Activated CD4-positive, alpha-beta memory T cell treated with anti-CD3 and anti-CD28 coated beads, Interleukin-2, amount 10 ng/mL, durations not matched to agents 7 days and 5 days (primary cell): Measurements from ENCODE around the gene NEB. TPM values are rescaled to one million over a fixed set of nuclear protein-coding genes. Genes with fewer than 3 reads are reported as not detected.

ENCODE experiments used
- CTCF ChIA-PET: fragments of 350-600 bp; sonication (Branson Sonifier 250); formaldehyde crosslinking; loops from one replicate; lab custom pipeline; 2021; ENCODE audit warnings: antibody characterized with exemption, inconsistent platforms; lab: Charles Lee
- POLR2A ChIA-PET: fragments of 350-600 bp; sonication (Branson Sonifier 250); formaldehyde crosslinking; loops from one replicate; lab custom pipeline; 2021; ENCODE audit warnings: antibody characterized with exemption; lab: Charles Lee
- DNase-seq: peaks from one replicate; pipeline ENCODE4 v3.0.0-alpha.2; 2020
- H3K27ac Mint-ChIP-seq: one replicate; pipeline ENCODE4 v1.8.0; 2021; ENCODE audit warnings: mild to moderate bottlenecking, mixed read lengths
- H3K27me3 Mint-ChIP-seq: one replicate; pipeline ENCODE4 v1.8.0; 2021; ENCODE audit warnings: mixed read lengths
- H3K36me3 Mint-ChIP-seq: one replicate; pipeline ENCODE4 v1.8.0; 2021; ENCODE audit warnings: low read depth, mixed read lengths
- H3K4me1 Mint-ChIP-seq: one replicate; pipeline ENCODE4 v1.8.0; 2021; ENCODE audit warnings: mixed read lengths
- H3K4me3 Mint-ChIP-seq: one replicate; pipeline ENCODE4 v1.8.0; 2021; ENCODE audit warnings: mild to moderate bottlenecking, mixed read lengths
- H3K9me3 Mint-ChIP-seq: one replicate; pipeline ENCODE4 v1.8.0; 2021; ENCODE audit warnings: mixed read lengths
- total RNA-seq, 2 experiments: library from RNA; stranded (reverse); gene quantifications; one replicate each; pipeline ENCODE4 v1.2.3, GENCODE V29; 2021

The NEB gene
- total RNA-seq, 2 experiments from 2014 or later = 0.38 to 0.45 TPM

GRCh38 chr2:151670346-151670745 lies 63.9 kb downstream of the NEB start:
- H3K27ac Mint-ChIP-seq = no peak overlapping the region
- ChIA-PET CTCF (no interaction called here), POLR2A (no interaction called here)
- DNase-seq = no peak
- H3K9me3 Mint-ChIP-seq = no peaks in the 10 kb centered on the region
- H3K4me1 Mint-ChIP-seq = peaks cover 15% of the 10 kb centered on the region
- H3K4me3 Mint-ChIP-seq = no peak overlapping the region
- peaks cover 3% of the 10 kb centered on the region for H3K27me3 Mint-ChIP-seq
- no peaks in the 10 kb centered on the region for H3K36me3 Mint-ChIP-seq

- POLR2A ChIA-PET = no interaction called here
- H3K27me3 Mint-ChIP-seq = peaks cover 1% of the 10 kb centered on the region
- CTCF ChIA-PET = no interaction called here
- no peak overlapping the region for H3K27ac Mint-ChIP-seq
- no peak for DNase-seq
- no peaks in the 10 kb centered on the region for H3K36me3 Mint-ChIP-seq
- no peak overlapping the region for H3K4me3 Mint-ChIP-seq
- H3K9me3 Mint-ChIP-seq = no peaks in the 10 kb centered on the region
- peaks cover 15% of the 10 kb centered on the region for H3K4me1 Mint-ChIP-seq
Measured at GRCh38 chr2:151669585-151670081, 64.6 kb downstream of the NEB start.

- no peaks in the 10 kb centered on the region for H3K9me3 Mint-ChIP-seq
- ChIA-PET POLR2A (no interaction called here), CTCF (no interaction called here)
- H3K4me1 Mint-ChIP-seq = peaks cover 15% of the 10 kb centered on the region
- H3K36me3 Mint-ChIP-seq = no peaks in the 10 kb centered on the region
- H3K4me3 Mint-ChIP-seq = no peak overlapping the region
- H3K27me3 Mint-ChIP-seq = no peaks in the 10 kb centered on the region
- no peak overlapping the region for H3K27ac Mint-ChIP-seq
- DNase-seq = no peak
Measured at GRCh38 chr2:151668737-151669136, 65.5 kb downstream of the NEB start.

- H3K27ac Mint-ChIP-seq = no peak overlapping the region
- DNase-seq = no peak
- H3K36me3 Mint-ChIP-seq = no peaks in the 10 kb centered on the region
- POLR2A ChIA-PET = no interaction called here
- H3K9me3 Mint-ChIP-seq = no peaks in the 10 kb centered on the region
- peaks cover 15% of the 10 kb centered on the region for H3K4me1 Mint-ChIP-seq
- no peak overlapping the region for H3K4me3 Mint-ChIP-seq
- H3K27me3 Mint-ChIP-seq = peaks cover 2% of the 10 kb centered on the region
- CTCF ChIA-PET = no interaction called here
Measured at GRCh38 chr2:151665959-151666358, 68.3 kb downstream of the NEB start.

GRCh38 chr2:151664520-151664919 lies 69.8 kb downstream of the NEB start:
- Mint-ChIP-seq H3K4me3 (no peak overlapping the region), H3K36me3 (no peaks in the 10 kb centered on the region), H3K4me1 (peaks cover 5% of the 10 kb centered on the region), H3K27ac (no peak overlapping the region), H3K27me3 (peaks cover 2% of the 10 kb centered on the region), H3K9me3 (no peaks in the 10 kb centered on the region)
- DNase-seq = no peak
- POLR2A ChIA-PET = no interaction called here
- CTCF ChIA-PET = no interaction called here

GRCh38 chr2:151661625-151662024 lies 72.7 kb downstream of the NEB start:
- POLR2A ChIA-PET = interaction anchor here (1.0 kb wide), 1 partner anchor 23 kb away, joined by 4 read pairs; no protein-coding TSS in a partner anchor

GRCh38 chr2:151658081-151658480 lies 76.2 kb downstream of the NEB start:
- ChIA-PET POLR2A (no interaction called here), CTCF (no interaction called here)
- Mint-ChIP-seq H3K27ac (no peak overlapping the region), H3K27me3 (peaks cover 6% of the 10 kb centered on the region), H3K9me3 (no peaks in the 10 kb centered on the region), H3K4me1 (no peaks in the 10 kb centered on the region), H3K4me3 (no peak overlapping the region), H3K36me3 (no peaks in the 10 kb centered on the region)
- DNase-seq = no peak

More at GRCh38 chr2:151661625-151662024, 72.7 kb downstream of the NEB start:
- no peaks in the 10 kb centered on the region for H3K4me1 Mint-ChIP-seq
- no peak overlapping the region for H3K4me3 Mint-ChIP-seq
- CTCF ChIA-PET = no interaction called here
- H3K27me3 Mint-ChIP-seq = peaks cover 6% of the 10 kb centered on the region
- H3K36me3 Mint-ChIP-seq = no peaks in the 10 kb centered on the region
- H3K9me3 Mint-ChIP-seq = no peaks in the 10 kb centered on the region
- no peak overlapping the region for H3K27ac Mint-ChIP-seq
- no peak for DNase-seq

GRCh38 chr2:151657667-151658076 lies 76.6 kb downstream of the NEB start:
- H3K36me3 Mint-ChIP-seq = no peaks in the 10 kb centered on the region
- no peaks in the 10 kb centered on the region for H3K9me3 Mint-ChIP-seq
- no peak for DNase-seq
- H3K4me1 Mint-ChIP-seq = no peaks in the 10 kb centered on the region
- H3K27ac Mint-ChIP-seq = no peak overlapping the region
- POLR2A ChIA-PET = no interaction called here
- CTCF ChIA-PET = no interaction called here
- H3K4me3 Mint-ChIP-seq = no peak overlapping the region
- H3K27me3 Mint-ChIP-seq = peaks cover 5% of the 10 kb centered on the region

GRCh38 chr2:151655663-151656398 lies 78.4 kb downstream of the NEB start:
- H3K9me3 Mint-ChIP-seq = no peaks in the 10 kb centered on the region
- H3K27ac Mint-ChIP-seq = no peak overlapping the region
- CTCF ChIA-PET = interaction anchor here (0.7 kb wide), 2 partner anchors 27 to 370 kb away, joined by 3 to 4 read pairs; no protein-coding TSS in a partner anchor
- no peak overlapping the region for H3K4me3 Mint-ChIP-seq
- no peaks in the 10 kb centered on the region for H3K36me3 Mint-ChIP-seq
- DNase-seq = no peak
- no peaks in the 10 kb centered on the region for H3K4me1 Mint-ChIP-seq
- peaks cover 7% of the 10 kb centered on the region for H3K27me3 Mint-ChIP-seq
- POLR2A ChIA-PET = no interaction called here

GRCh38 chr2:151654891-151655290 lies 79.4 kb downstream of the NEB start:
- no peak overlapping the region for H3K4me3 Mint-ChIP-seq
- no peaks in the 10 kb centered on the region for H3K36me3 Mint-ChIP-seq
- H3K4me1 Mint-ChIP-seq = no peaks in the 10 kb centered on the region
- ChIA-PET CTCF (interaction anchor here (0.9 kb wide), 1 partner anchor 10 kb away, joined by 3 read pairs; no protein-coding TSS in a partner anchor), POLR2A (no interaction called here)
- H3K27ac Mint-ChIP-seq = no peak overlapping the region
- H3K27me3 Mint-ChIP-seq = peaks cover 7% of the 10 kb centered on the region
- no peaks in the 10 kb centered on the region for H3K9me3 Mint-ChIP-seq
- DNase-seq = no peak

- H3K27me3 Mint-ChIP-seq = peaks cover 7% of the 10 kb centered on the region
- no peaks in the 10 kb centered on the region for H3K36me3 Mint-ChIP-seq
- H3K9me3 Mint-ChIP-seq = no peaks in the 10 kb centered on the region
- H3K4me3 Mint-ChIP-seq = no peak overlapping the region
- H3K4me1 Mint-ChIP-seq = no peaks in the 10 kb centered on the region
- CTCF ChIA-PET = interaction anchor here (0.9 kb wide), 1 partner anchor 9 kb away, joined by 3 read pairs; no protein-coding TSS in a partner anchor
- no peak overlapping the region for H3K27ac Mint-ChIP-seq
- POLR2A ChIA-PET = no interaction called here
- DNase-seq = no peak
Measured at GRCh38 chr2:151654085-151654484, 80.2 kb downstream of the NEB start.

GRCh38 chr2:151651274-151651673 lies 83.0 kb downstream of the NEB start:
- H3K36me3 Mint-ChIP-seq = no peaks in the 10 kb centered on the region
- peaks cover 3% of the 10 kb centered on the region for H3K27me3 Mint-ChIP-seq
- POLR2A ChIA-PET = no interaction called here
- H3K9me3 Mint-ChIP-seq = peaks cover 3% of the 10 kb centered on the region
- no peak for DNase-seq
- no peak overlapping the region for H3K27ac Mint-ChIP-seq
- H3K4me1 Mint-ChIP-seq = no peaks in the 10 kb centered on the region
- H3K4me3 Mint-ChIP-seq = no peak overlapping the region
- CTCF ChIA-PET = interaction anchor here (0.9 to 1.1 kb wide), 2 partner anchors 9 to 14 kb away, joined by 3 read pairs; no protein-coding TSS in a partner anchor

GRCh38 chr2:151650456-151650855 lies 83.8 kb downstream of the NEB start:
- H3K36me3 Mint-ChIP-seq = no peaks in the 10 kb centered on the region
- DNase-seq = no peak
- no peak overlapping the region for H3K27ac Mint-ChIP-seq
- H3K27me3 Mint-ChIP-seq = peaks cover 3% of the 10 kb centered on the region
- H3K4me1 Mint-ChIP-seq = no peaks in the 10 kb centered on the region
- peaks cover 3% of the 10 kb centered on the region for H3K9me3 Mint-ChIP-seq
- no peak overlapping the region for H3K4me3 Mint-ChIP-seq
- CTCF ChIA-PET = interaction anchor here (0.6 to 0.9 kb wide), 2 partner anchors 10 to 197 kb away, joined by 3 to 5 read pairs; no protein-coding TSS in a partner anchor
- POLR2A ChIA-PET = no interaction called here
